Mucosa of rectum (tissue), 2 donors: ENCODE measurements around the gene SYDE2.
"Not testable (repeated sequence)": the region's sequence is repeated elsewhere in the genome, so short reads cannot be mapped to it uniquely, and the experiment has no call there.

Experiments used
- H3K27ac ChIP-seq, 2 donors: one replicate each; pipeline ENCODE4 v1.7.0; 2013; ENCODE audit warnings: inconsistent platforms in 2 of 2, low read depth in 2 of 2, low read length in 2 of 2
- H3K27me3 ChIP-seq, 2 donors: one replicate each; pipeline ENCODE4 v1.7.0; 2013; ENCODE audit warnings: low read length in 2 of 2; ENCODE audit not compliant: control insufficient read depth in 2 of 2, insufficient read depth in 2 of 2
- H3K36me3 ChIP-seq, 2 donors: one replicate each; pipeline ENCODE4 v1.7.0; 2013; ENCODE audit warnings: low read length in 2 of 2; ENCODE audit not compliant: control insufficient read depth in 2 of 2, insufficient read depth in 2 of 2
- H3K4me1 ChIP-seq, 2 donors: one replicate each; pipeline ENCODE4 v1.7.0; 2013; ENCODE audit warnings: low read length in 2 of 2, mild to moderate bottlenecking in 1 of 2; ENCODE audit not compliant: control insufficient read depth in 2 of 2, insufficient read depth in 2 of 2
- H3K4me3 ChIP-seq, 2 donors: one replicate each; pipeline ENCODE4 v1.7.0; 2013; ENCODE audit warnings: low read length in 2 of 2
- H3K9ac ChIP-seq, 2 donors: one replicate each; pipeline ENCODE4 v1.7.0; 2013; ENCODE audit warnings: low read length in 2 of 2, low read depth in 1 of 2, mild to moderate bottlenecking in 1 of 2
- H3K9me3 ChIP-seq, 2 donors: one replicate each; pipeline ENCODE4 v1.7.0; 2013; ENCODE audit warnings: low read length in 2 of 2; ENCODE audit not compliant: control insufficient read depth in 2 of 2
- donor health status: healthy.
- donor health status: Normal muscosa, but diverticular disease.

The SYDE2 gene

DNA sequence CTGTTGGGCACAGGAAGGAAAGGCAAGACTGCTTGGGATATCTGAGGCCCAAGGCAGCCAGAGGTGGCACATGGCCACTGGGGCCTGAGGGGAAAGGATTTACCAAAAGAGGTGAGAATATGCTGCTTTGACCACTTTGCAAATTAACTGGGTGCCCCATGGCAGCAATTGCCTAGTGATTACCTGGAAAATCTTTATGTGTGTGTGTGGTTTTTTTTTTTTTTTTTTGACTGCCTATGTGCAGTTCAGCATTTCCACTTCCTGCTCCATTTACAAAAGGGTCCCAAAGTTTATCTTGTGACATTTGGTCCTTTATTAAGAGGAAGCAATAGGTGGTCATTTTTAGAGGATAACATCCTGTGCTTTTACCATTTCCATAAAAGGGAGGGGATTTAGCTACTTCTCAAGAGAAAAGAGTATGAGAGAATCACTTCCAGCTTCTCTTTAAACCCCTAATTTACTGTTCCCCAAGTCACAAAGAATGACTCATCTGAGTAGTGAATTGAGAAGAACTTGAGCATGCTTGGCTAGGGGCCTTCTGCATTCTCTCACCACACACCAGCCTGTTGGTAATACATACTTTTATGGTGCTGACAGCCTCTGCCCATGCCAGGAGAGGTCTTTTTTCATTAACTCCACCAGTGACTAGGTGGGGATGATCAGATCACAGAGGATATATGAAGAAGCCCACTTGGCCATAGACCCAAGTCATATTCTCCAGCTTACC lies 52.1 kb downstream of the SYDE2 start:
- no peaks in the 10 kb centered on the region for H3K36me3 ChIP-seq
- H3K9ac ChIP-seq, result no peak overlapping the region
- H3K27ac ChIP-seq, result no peak overlapping the region
- H3K9me3 ChIP-seq, result no peaks in the 10 kb centered on the region
- H3K27me3 ChIP-seq, result no peaks in the 10 kb centered on the region
- peaks cover 0 to 5% of the 10 kb centered on the region in 2 donors for H3K4me1 ChIP-seq
- no peak overlapping the region for H3K4me3 ChIP-seq

- H3K9ac ChIP-seq, result no peak overlapping the region
- no peaks in the 10 kb centered on the region for H3K27me3 ChIP-seq
- peaks cover 0 to 5% of the 10 kb centered on the region in 2 donors for H3K4me1 ChIP-seq
- H3K27ac ChIP-seq, result no peak overlapping the region
- H3K36me3 ChIP-seq, result no peaks in the 10 kb centered on the region
- H3K4me3 ChIP-seq, result no peak overlapping the region
- H3K9me3 ChIP-seq, result no peaks in the 10 kb centered on the region
These were observed 53.9 kb downstream of the SYDE2 start for GRCh38 chr1:85146972-85147359.

- H3K27ac ChIP-seq, H3K27me3 ChIP-seq, H3K4me1 ChIP-seq, H3K36me3 ChIP-seq, H3K9ac ChIP-seq, H3K9me3 ChIP-seq, H3K4me3 ChIP-seq: not testable (repeated sequence)
These were observed 54.4 kb downstream of the SYDE2 start for GRCh38 chr1:85146298-85146971.

DNA sequence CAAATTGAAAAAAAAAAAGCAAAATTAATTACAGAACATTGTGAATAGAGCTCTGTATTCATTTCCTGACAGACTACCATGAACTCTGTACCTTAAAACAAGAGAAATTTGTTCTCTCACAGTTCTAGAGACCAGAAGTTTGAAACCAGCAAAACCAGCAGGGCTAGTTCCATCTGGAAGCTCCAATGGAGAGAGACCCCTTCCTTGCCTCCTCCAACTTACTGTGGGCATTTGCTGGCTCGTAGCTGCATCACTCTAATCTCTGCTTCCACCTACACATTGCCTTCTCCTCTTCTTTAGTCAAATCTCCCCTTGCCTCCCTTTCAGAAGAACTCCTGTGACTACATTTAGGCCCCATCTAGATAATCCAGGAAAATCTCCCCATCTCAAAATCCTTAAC lies 56.5 kb downstream of the SYDE2 start:
- Histone ChIP-seq H3K36me3 (no peaks in the 10 kb centered on the region), H3K4me3 (no peak overlapping the region), H3K4me1 (peaks cover 0 to 5% of the 10 kb centered on the region in 2 donors), H3K27me3 (no peaks in the 10 kb centered on the region), H3K9me3 (no peaks in the 10 kb centered on the region), H3K27ac (no peak overlapping the region), H3K9ac (no peak overlapping the region)

GRCh38 chr1:85142753-85143152 lies 58.1 kb downstream of the SYDE2 start:
- H3K4me3 ChIP-seq, result no peak overlapping the region
- no peaks in the 10 kb centered on the region for H3K36me3 ChIP-seq
- no peaks in the 10 kb centered on the region for H3K27me3 ChIP-seq
- peaks cover 3 to 6% of the 10 kb centered on the region in 2 donors for H3K4me1 ChIP-seq
- H3K27ac ChIP-seq, result no peak overlapping the region
- H3K9ac ChIP-seq, result no peak overlapping the region
- no peaks in the 10 kb centered on the region for H3K9me3 ChIP-seq

- not testable (repeated sequence) for H3K27me3 ChIP-seq, H3K9ac ChIP-seq, H3K9me3 ChIP-seq, H3K27ac ChIP-seq, H3K4me3 ChIP-seq, H3K36me3 ChIP-seq
- H3K4me1 ChIP-seq, result peaks cover 14 to 30% of the 10 kb centered on the region in 2 donors
These were observed 62.4 kb downstream of the SYDE2 start for GRCh38 chr1:85138439-85138838.

DNA sequence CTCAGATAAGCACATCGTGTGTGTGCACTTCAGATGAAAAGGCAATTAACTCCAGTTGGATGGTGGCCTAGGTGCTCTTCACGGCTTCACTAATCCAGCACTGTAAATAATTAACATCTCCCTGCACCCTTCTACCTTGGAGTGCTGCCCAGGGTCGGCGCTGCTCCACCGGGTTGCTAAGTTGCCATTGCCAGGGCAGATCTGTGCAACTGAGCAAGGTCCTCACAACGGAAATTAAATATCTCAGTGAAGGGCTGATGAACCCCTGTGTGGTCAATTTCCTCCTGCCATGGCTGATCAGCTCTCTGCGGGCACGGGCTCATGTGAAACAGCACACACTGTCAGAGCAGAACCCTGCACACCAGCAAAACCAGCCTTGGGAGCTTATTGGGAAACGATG lies 63.2 kb downstream of the SYDE2 start:
- Histone ChIP-seq H3K4me1 (peaks cover 14 to 30% of the 10 kb centered on the region in 2 donors), H3K36me3 (no peaks in the 10 kb centered on the region), H3K4me3 (peak overlapping the region; percentile 29 to 33), H3K9ac (no peak overlapping the region), H3K27ac (no peak overlapping the region), H3K27me3 (no peaks in the 10 kb centered on the region), H3K9me3 (no peaks in the 10 kb centered on the region)

DNA sequence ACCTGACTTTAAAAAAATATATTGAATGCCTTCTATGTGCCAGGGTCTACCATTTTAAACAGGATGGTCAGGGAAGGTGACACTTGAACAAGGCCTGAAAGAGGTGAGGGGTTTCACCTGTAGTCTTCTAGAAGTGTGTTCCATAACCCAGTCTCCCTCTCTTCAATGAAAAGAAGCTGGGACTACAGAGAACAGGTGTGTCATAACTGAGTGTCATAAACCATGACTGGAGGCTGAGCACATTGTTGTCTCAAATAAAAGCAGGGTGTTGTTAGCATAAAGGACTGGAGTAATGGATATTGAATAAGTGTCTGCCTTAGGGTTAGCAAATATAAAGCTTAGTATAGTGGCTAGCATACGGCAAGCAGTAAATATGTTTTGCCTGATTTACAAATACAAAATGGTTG lies 65.4 kb downstream of the SYDE2 start:
- H3K9me3 ChIP-seq, result no peaks in the 10 kb centered on the region
- H3K27ac ChIP-seq, result peak overlapping the region; percentile 26 to 38
- peaks cover 14 to 30% of the 10 kb centered on the region in 2 donors for H3K4me1 ChIP-seq
- no peak overlapping the region for H3K9ac ChIP-seq
- H3K27me3 ChIP-seq, result no peaks in the 10 kb centered on the region
- H3K4me3 ChIP-seq, result no peak overlapping the region
- H3K36me3 ChIP-seq, result no peaks in the 10 kb centered on the region

DNA sequence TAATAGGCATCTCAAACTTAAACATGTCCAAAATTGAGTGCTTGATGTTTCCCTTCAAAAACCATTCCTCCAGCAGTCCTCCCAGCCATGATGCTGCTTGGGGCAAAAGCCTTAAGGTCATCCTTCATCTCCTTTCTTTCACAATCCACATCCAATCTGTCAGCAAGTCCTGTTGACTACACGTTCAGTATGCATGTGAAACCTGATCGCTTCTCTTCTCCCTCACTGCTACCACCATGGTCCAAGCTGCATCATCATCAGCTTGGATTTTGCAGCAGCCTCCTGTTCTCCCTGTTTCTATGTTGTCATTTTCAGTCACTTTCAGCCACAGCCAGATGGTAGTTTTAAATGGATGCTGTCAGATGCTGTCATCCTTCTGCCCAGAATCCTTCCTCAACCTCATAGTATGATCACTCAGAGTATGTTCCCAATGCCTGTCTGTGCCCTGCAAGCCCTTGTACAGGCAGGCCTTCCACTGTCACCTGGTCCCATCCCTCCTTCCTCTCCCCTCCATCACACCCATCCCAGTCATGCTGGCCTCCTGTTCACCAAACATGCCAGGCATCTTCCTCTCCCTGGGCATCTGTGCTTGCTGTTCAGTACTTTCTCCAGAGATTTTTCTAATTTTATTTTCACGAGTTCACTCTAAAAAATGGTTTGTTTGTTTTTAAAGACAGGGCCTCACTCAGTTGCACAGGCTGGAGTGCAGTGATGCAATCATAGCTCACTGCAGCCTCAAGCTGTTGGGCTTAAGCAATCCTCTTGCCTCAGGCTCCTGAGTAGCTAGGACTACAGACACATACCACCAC lies 66.0 kb downstream of the SYDE2 start:
- H3K27me3 ChIP-seq, result no peaks in the 10 kb centered on the region
- H3K9ac ChIP-seq, result no peak overlapping the region
- no peak overlapping the region for H3K4me3 ChIP-seq
- peaks cover 14 to 30% of the 10 kb centered on the region in 2 donors for H3K4me1 ChIP-seq
- H3K9me3 ChIP-seq, result no peaks in the 10 kb centered on the region
- H3K36me3 ChIP-seq, result no peaks in the 10 kb centered on the region
- peak overlapping the region; percentile 26 to 38 for H3K27ac ChIP-seq

DNA sequence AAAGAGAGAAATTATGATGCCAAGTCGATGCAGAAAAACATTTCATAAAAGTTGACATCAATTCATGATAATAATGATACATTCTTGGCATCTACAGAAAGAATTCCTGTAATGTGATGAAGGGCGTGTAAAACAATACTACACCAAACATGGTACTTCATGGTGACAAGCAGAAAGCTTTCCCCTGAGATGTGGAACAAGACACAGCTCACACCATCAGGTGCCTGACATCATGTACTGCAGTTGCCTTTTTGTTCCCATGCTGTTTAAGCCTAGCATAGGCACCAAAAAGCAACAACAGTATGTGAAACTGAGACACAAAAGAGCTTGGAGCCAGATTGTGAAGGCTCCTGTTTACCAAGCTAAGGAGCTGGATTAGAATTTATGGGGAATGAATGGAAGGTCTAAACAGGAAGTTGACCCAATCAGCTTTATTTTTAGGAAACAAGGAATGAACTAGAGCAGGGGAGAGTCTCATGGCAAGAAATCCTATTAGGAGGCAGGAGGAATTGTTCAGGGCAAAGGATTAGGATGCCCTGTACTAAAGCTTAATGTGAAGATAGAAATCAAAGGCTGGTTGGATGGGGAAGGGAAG lies 67.2 kb downstream of the SYDE2 start:
- no peak overlapping the region for H3K9ac ChIP-seq

More for the DNA sequence above, 67.2 kb downstream of the SYDE2 start:
- H3K27ac ChIP-seq, result no peak overlapping the region
- H3K27me3 ChIP-seq, result no peaks in the 10 kb centered on the region
- H3K9me3 ChIP-seq, result no peaks in the 10 kb centered on the region
- no peaks in the 10 kb centered on the region for H3K36me3 ChIP-seq
- no peak overlapping the region for H3K4me3 ChIP-seq
- peaks cover 14 to 30% of the 10 kb centered on the region in 2 donors for H3K4me1 ChIP-seq
